ENCODE measurements around the gene KRTCAP3. TPM values are rescaled to one million over a fixed set of nuclear protein-coding genes. Genes with fewer than 3 reads are reported as not detected.

KRTCAP3 gene
- total and polyA plus RNA-seq, 2 of the 8 experiments (the other 6 are each of a cell fraction or from before 2014, with no cell fraction given), result 55.4 to 72.5 TPM

GRCh38 chr2:27492557-27492956, 50.4 kb downstream of the KRTCAP3 start (continued):
- TF ChIP-seq CHD7 (IDR thresholded peaks at IDR 0.05; ENCODE audit: insufficient replicate concordance, low read length) (no peak), YY1 (IDR thresholded peaks at IDR 0.05; ENCODE audit: low read depth, low read length) (no peak)
